ENCODE results near the gene SQSTM1.

- TF ChIP-seq, protein P1, sequence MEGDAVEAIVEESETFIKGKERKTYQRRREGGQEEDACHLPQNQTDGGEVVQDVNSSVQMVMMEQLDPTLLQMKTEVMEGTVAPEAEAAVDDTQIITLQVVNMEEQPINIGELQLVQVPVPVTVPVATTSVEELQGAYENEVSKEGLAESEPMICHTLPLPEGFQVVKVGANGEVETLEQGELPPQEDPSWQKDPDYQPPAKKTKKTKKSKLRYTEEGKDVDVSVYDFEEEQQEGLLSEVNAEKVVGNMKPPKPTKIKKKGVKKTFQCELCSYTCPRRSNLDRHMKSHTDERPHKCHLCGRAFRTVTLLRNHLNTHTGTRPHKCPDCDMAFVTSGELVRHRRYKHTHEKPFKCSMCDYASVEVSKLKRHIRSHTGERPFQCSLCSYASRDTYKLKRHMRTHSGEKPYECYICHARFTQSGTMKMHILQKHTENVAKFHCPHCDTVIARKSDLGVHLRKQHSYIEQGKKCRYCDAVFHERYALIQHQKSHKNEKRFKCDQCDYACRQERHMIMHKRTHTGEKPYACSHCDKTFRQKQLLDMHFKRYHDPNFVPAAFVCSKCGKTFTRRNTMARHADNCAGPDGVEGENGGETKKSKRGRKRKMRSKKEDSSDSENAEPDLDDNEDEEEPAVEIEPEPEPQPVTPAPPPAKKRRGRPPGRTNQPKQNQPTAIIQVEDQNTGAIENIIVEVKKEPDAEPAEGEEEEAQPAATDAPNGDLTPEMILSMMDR (IDR thresholded peaks at IDR 0.05): no peak
- no peak for TF ChIP-seq POLR2A (IDR thresholded peaks at IDR 0.05)
Measured at GRCh38 chr5:179886190-179886911, 65.6 kb downstream of the SQSTM1 start.

All from body of pancreas (tissue), 4 donors.